HG03066 (cell line): ENCODE data around the gene TXNDC5.
"Not testable (repeated sequence)": the region's sequence is repeated elsewhere in the genome, so short reads cannot be mapped to it uniquely, and the experiment has no call there.

Source experiments
- ATAC-seq: cut with Tn5 transposase; IDR thresholded peaks from one replicate; pipeline ENCODE4 v1.9.1; 2021; ENCODE audit warnings: low read depth; ENCODE audit not compliant: unreplicated experiment

Gene TXNDC5

GRCh38 chr6:7897461-7898192, 13.0 kb downstream of the TXNDC5 start:
- no peak for ATAC-seq

GRCh38 chr6:7896465-7896987, 14.1 kb downstream of the TXNDC5 start:
- ATAC-seq = no peak

GRCh38 chr6:7895125-7895423, 15.5 kb downstream of the TXNDC5 start:
- no peak for ATAC-seq

GRCh38 chr6:7894262-7895124, 16.1 kb downstream of the TXNDC5 start:
- no peak for ATAC-seq

GRCh38 chr6:7893342-7893741, 17.2 kb downstream of the TXNDC5 start:
- no peak for ATAC-seq

- not testable (repeated sequence) for ATAC-seq
Observed at GRCh38 chr6:7892367-7892766, 18.2 kb downstream of the TXNDC5 start.

GRCh38 chr6:7891078-7891872, 19.3 kb downstream of the TXNDC5 start:
- no peak for ATAC-seq

GRCh38 chr6:7888587-7889357, 21.8 kb downstream of the TXNDC5 start:
- no peak for ATAC-seq

GRCh38 chr6:7887278-7887991, 23.2 kb downstream of the TXNDC5 start:
- ATAC-seq = no peak

GRCh38 chr6:7886132-7886531, 24.5 kb downstream of the TXNDC5 start:
- no peak for ATAC-seq

GRCh38 chr6:7883381-7883780, 27.2 kb downstream of the TXNDC5 start:
- ATAC-seq = no peak

GRCh38 chr6:7882505-7883257, 27.9 kb downstream of the TXNDC5 start:
- ATAC-seq = no peak

GRCh38 chr6:7881765-7882500, 28.7 kb downstream of the TXNDC5 start:
- no peak for ATAC-seq

GRCh38 chr6:7880718-7881107, 29.9 kb downstream of the TXNDC5 start:
- ATAC-seq = no peak

GRCh38 chr6:7879980-7880717, 30.4 kb downstream of the TXNDC5 start:
- ATAC-seq = no peak

GRCh38 chr6:7879579-7879978, 31.0 kb downstream of the TXNDC5 start:
- ATAC-seq = no peak

GRCh38 chr6:7879043-7879442, 31.5 kb downstream of the TXNDC5 start:
- ATAC-seq = no peak
